Measurements from ENCODE around the gene GJB2. TPM values are rescaled to one million over a fixed set of nuclear protein-coding genes. Genes with fewer than 3 reads are reported as not detected.

GJB2 gene
- total RNA-seq, 1 experiment from 2014 or later = 0.75 TPM

DNA sequence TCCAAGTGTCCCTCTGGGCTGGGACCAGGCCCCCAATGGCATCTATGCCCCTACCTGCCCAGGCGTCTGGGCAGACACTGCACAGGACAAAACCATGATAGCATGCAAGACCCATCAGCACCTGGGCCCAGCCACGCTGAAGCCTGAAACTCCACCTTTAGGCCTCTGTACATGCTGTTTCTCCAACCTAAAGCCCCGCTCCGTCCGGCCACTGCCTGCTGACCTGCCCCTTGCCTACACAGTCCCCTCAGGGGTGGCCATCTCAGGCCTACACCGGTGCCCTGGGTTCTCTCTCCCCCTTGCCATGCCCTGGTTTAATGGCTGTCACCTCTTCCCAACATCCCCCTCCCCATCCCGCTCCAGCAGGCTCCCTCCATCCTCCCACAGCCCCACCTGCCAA is 47.2 kb downstream of the GJB2 start:
- ChIA-PET CTCF (interaction anchor here (1.0 kb wide), 1 partner anchor 18 kb away, joined by 8 read pairs; no protein-coding TSS in a partner anchor), POLR2A (no interaction called here)
- Mint-ChIP-seq H3K27ac (ENCODE audit: unreplicated experiment) (no peak overlapping the region), H3K36me3 (ENCODE audit: insufficient read depth, unreplicated experiment) (no peaks in the 10 kb centered on the region), H3K4me3 (ENCODE audit: unreplicated experiment) (no peak overlapping the region), H3K4me1 (ENCODE audit: low read depth, unreplicated experiment) (no peaks in the 10 kb centered on the region), H3K27me3 (ENCODE audit: insufficient read depth, unreplicated experiment) (peaks cover 3% of the 10 kb centered on the region), H3K9me3 (ENCODE audit: unreplicated experiment) (no peaks in the 10 kb centered on the region)
- no TSS peak for BruUV-seq (replicated peaks)
- TF ChIP-seq, protein P1, sequence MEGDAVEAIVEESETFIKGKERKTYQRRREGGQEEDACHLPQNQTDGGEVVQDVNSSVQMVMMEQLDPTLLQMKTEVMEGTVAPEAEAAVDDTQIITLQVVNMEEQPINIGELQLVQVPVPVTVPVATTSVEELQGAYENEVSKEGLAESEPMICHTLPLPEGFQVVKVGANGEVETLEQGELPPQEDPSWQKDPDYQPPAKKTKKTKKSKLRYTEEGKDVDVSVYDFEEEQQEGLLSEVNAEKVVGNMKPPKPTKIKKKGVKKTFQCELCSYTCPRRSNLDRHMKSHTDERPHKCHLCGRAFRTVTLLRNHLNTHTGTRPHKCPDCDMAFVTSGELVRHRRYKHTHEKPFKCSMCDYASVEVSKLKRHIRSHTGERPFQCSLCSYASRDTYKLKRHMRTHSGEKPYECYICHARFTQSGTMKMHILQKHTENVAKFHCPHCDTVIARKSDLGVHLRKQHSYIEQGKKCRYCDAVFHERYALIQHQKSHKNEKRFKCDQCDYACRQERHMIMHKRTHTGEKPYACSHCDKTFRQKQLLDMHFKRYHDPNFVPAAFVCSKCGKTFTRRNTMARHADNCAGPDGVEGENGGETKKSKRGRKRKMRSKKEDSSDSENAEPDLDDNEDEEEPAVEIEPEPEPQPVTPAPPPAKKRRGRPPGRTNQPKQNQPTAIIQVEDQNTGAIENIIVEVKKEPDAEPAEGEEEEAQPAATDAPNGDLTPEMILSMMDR (IDR thresholded peaks at IDR 0.05; ENCODE audit: insufficient read depth in 1 of 2, low read depth in 1 of 2, low read length in 1 of 2, severe bottlenecking in 1 of 2, unreplicated experiment in 1 of 2) = no peak
- peak in 1 of 2 experiments; percentile 16 for DNase-seq
- no peaks in the 10 kb centered on the region for H3K36me3 ChIP-seq (ENCODE audit: control insufficient read depth, insufficient read depth, low read length)
- no peak overlapping the region for H3K4me3 ChIP-seq (ENCODE audit: low read depth, low read length)
- no peaks in the 10 kb centered on the region for H3K4me1 ChIP-seq
- no peaks in the 10 kb centered on the region for H3K27me3 ChIP-seq (replicated peaks; ENCODE audit: control insufficient read depth, insufficient read depth, low read length)
- intact Hi-C loops (cut with micrococcal nuclease; ENCODE audit: unreplicated experiment) = no loop called here
- no peaks in the 10 kb centered on the region for H3K9me3 ChIP-seq

DNA sequence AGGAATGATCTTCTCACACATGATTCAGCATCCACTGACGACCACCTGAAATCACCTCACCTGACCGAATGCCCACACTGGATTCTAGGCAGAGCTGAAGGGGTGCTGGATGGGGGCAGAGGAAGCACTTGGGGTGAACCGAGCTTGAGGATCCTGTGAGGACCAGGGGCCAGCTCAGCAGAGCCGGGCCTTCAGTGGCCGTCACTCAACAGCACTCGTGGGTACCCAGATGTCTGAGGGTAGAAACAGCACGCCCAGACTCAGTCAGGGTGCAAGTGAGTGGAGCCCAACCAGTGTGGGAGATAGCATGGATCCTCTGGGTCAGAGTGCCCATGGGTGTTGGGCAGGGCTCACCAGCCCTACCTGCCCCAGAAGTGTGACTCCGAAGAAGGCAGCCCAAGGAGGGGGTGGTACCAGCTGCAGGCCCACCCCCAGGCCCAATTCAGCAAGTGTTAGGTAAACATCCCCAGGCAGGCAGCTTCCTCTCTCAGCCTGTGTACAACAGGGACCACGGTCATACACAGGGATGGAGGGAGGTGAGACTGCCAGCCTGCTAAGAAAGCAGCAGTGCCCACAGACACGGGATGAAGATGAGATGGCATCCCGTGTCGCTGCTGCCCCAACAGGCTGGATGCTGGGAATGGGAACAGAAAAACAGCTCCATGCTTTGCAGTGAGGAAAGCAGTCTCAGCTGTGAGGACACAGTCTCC is 48.4 kb downstream of the GJB2 start:
- CTCF ChIA-PET = interaction anchor here (1.0 to 1.1 kb wide), 2 partner anchors 16 to 17 kb away, joined by 3 to 8 read pairs; no protein-coding TSS in a partner anchor

DNA sequence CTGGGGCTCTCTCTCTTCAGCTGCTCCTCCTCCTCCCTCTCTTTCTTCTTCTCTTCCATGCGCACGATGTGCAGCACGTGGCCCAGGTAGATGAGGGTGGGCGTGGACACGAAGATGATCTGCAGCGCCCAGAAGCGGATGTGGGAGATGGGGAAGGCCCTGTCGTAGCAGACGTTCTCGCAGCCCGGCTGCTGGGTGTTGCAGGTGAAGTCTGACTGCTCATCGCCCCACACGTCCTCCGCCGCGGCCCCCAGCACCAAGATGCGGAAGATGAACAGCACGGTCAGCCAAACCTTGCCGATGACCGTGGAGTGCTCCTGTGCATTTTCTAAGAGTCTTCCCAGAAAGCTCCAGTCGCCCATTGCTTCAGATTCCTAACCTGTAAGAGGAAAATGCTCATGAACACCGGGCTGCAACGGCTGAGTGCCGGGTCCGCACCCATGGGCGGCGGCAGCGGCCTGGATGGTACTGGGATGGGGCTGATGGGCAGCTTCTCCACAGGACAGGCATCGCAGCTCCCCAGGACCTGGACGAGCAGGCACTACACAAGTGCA is 49.7 kb downstream of the GJB2 start:
- Mint-ChIP-seq H3K4me1 (ENCODE audit: low read depth, unreplicated experiment) (no peaks in the 10 kb centered on the region), H3K4me3 (ENCODE audit: unreplicated experiment) (no peak overlapping the region), H3K27ac (ENCODE audit: unreplicated experiment) (no peak overlapping the region), H3K36me3 (ENCODE audit: insufficient read depth, unreplicated experiment) (no peaks in the 10 kb centered on the region), H3K27me3 (ENCODE audit: insufficient read depth, unreplicated experiment) (no peaks in the 10 kb centered on the region), H3K9me3 (ENCODE audit: unreplicated experiment) (no peaks in the 10 kb centered on the region)
- intact Hi-C loops (cut with micrococcal nuclease; ENCODE audit: unreplicated experiment) = no loop called here
- no peaks in the 10 kb centered on the region for H3K27me3 ChIP-seq (replicated peaks; ENCODE audit: control insufficient read depth, insufficient read depth, low read length)
- no TSS peak for BruUV-seq (replicated peaks)
- H3K9me3 ChIP-seq = no peaks in the 10 kb centered on the region
- DNase-seq = peak in 1 of 2 experiments; percentile 21
- POLR2A ChIA-PET = no interaction called here
- H3K36me3 ChIP-seq (ENCODE audit: control insufficient read depth, insufficient read depth, low read length) = no peaks in the 10 kb centered on the region
- no peaks in the 10 kb centered on the region for H3K4me1 ChIP-seq
- H3K4me3 ChIP-seq (ENCODE audit: low read depth, low read length) = no peak overlapping the region
- TF ChIP-seq, protein P1 (IDR thresholded peaks at IDR 0.05; ENCODE audit: insufficient read depth in 1 of 2, low read depth in 1 of 2, low read length in 1 of 2, severe bottlenecking in 1 of 2, unreplicated experiment in 1 of 2) = no peak
- CTCF ChIA-PET = interaction anchor here (0.6 to 1.1 kb wide), 2 partner anchors 15 to 24 kb away, joined by 3 to 7 read pairs; no protein-coding TSS in a partner anchor

More for the DNA sequence above, 48.4 kb downstream of the GJB2 start:
- H3K27me3 ChIP-seq (replicated peaks; ENCODE audit: control insufficient read depth, insufficient read depth, low read length) = no peaks in the 10 kb centered on the region
- Mint-ChIP-seq H3K27ac (ENCODE audit: unreplicated experiment) (no peak overlapping the region), H3K4me3 (ENCODE audit: unreplicated experiment) (no peak overlapping the region), H3K9me3 (ENCODE audit: unreplicated experiment) (no peaks in the 10 kb centered on the region), H3K36me3 (ENCODE audit: insufficient read depth, unreplicated experiment) (no peaks in the 10 kb centered on the region), H3K27me3 (ENCODE audit: insufficient read depth, unreplicated experiment) (no peaks in the 10 kb centered on the region), H3K4me1 (ENCODE audit: low read depth, unreplicated experiment) (no peaks in the 10 kb centered on the region)
- no TSS peak for BruUV-seq (replicated peaks)
- POLR2A ChIA-PET = no interaction called here
- no peaks in the 10 kb centered on the region for H3K4me1 ChIP-seq
- TF ChIP-seq, protein P1 (IDR thresholded peaks at IDR 0.05; ENCODE audit: insufficient read depth in 1 of 2, low read depth in 1 of 2, low read length in 1 of 2, severe bottlenecking in 1 of 2, unreplicated experiment in 1 of 2) = no peak
- intact Hi-C loops (cut with micrococcal nuclease; ENCODE audit: unreplicated experiment) = no loop called here
- H3K9me3 ChIP-seq = no peaks in the 10 kb centered on the region
- no peak overlapping the region for H3K4me3 ChIP-seq (ENCODE audit: low read depth, low read length)
- H3K36me3 ChIP-seq (ENCODE audit: control insufficient read depth, insufficient read depth, low read length) = no peaks in the 10 kb centered on the region
- DNase-seq = no peak
